Measurements from ENCODE around the gene CDH8. TPM values are rescaled to one million over a fixed set of nuclear protein-coding genes. Genes with fewer than 3 reads are reported as not detected.

The CDH8 gene
- total RNA-seq, 2 experiments from 2014 or later = not detected

DNA sequence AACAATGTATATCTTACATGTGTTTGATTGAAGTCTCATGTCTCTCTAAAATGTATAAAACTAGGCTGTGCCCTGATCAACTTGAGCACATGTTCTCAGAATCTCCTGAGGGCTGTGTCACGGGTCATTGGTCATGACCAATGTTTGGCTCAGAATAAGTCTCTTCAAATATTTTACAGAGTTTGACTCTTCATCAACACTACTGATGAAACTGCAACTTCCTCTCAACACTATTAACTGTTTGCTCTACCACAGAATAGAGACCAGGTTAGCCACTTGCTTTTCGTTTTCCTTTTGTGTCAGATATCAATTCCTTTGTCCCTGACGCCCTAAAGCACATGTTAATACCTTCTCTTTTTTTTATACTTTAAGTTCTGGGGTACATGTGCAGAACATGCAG, 358.1 kb downstream of the CDH8 start:
- H3K79me2 ChIP-seq (ENCODE audit: insufficient read depth, low read depth, low read length) = no peaks in the 10 kb centered on the region
- POLR2A ChIA-PET = no interaction called here
- intact Hi-C loops (cut with micrococcal nuclease; ENCODE audit: unreplicated experiment) = no loop called here
- no peak overlapping the region for H3K27ac ChIP-seq (ENCODE audit: low read depth, low read length, poor library complexity, severe bottlenecking)
- no peaks in the 10 kb centered on the region for H3K9me2 ChIP-seq (ENCODE audit: insufficient read depth, low read length)
- CTCF ChIA-PET (ENCODE audit: unreplicated experiment) = no interaction called here
- BruUV-seq (replicated peaks) = no TSS peak
- TF ChIP-seq, protein P1, sequence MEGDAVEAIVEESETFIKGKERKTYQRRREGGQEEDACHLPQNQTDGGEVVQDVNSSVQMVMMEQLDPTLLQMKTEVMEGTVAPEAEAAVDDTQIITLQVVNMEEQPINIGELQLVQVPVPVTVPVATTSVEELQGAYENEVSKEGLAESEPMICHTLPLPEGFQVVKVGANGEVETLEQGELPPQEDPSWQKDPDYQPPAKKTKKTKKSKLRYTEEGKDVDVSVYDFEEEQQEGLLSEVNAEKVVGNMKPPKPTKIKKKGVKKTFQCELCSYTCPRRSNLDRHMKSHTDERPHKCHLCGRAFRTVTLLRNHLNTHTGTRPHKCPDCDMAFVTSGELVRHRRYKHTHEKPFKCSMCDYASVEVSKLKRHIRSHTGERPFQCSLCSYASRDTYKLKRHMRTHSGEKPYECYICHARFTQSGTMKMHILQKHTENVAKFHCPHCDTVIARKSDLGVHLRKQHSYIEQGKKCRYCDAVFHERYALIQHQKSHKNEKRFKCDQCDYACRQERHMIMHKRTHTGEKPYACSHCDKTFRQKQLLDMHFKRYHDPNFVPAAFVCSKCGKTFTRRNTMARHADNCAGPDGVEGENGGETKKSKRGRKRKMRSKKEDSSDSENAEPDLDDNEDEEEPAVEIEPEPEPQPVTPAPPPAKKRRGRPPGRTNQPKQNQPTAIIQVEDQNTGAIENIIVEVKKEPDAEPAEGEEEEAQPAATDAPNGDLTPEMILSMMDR (conservative IDR thresholded peaks at IDR 0.05; ENCODE audit: low read length) = no peak
- no peak for TF ChIP-seq EZH2phosphoT487 (IDR thresholded peaks at IDR 0.05; ENCODE audit: borderline replicate concordance, low read depth, low read length)
- H2AFZ ChIP-seq (ENCODE audit: low read length) = no peak overlapping the region
- no peaks in the 10 kb centered on the region for H4K20me1 ChIP-seq (ENCODE audit: insufficient read depth, low read length)
- H3K4me3 ChIP-seq (ENCODE audit: low read depth, low read length, poor library complexity, severe bottlenecking) = no peak overlapping the region
- H3K4me2 ChIP-seq (ENCODE audit: low read length) = no peak overlapping the region
- no peaks in the 10 kb centered on the region for H3K9me3 ChIP-seq (ENCODE audit: low read length)
- no peaks in the 10 kb centered on the region for H3K36me3 ChIP-seq (ENCODE audit: insufficient read depth, low read length)
- DNase-seq (ENCODE audit: low spot score) = no peak
- H3K4me1 ChIP-seq (ENCODE audit: insufficient read depth, low read length, poor library complexity, severe bottlenecking) = no peaks in the 10 kb centered on the region

DNA sequence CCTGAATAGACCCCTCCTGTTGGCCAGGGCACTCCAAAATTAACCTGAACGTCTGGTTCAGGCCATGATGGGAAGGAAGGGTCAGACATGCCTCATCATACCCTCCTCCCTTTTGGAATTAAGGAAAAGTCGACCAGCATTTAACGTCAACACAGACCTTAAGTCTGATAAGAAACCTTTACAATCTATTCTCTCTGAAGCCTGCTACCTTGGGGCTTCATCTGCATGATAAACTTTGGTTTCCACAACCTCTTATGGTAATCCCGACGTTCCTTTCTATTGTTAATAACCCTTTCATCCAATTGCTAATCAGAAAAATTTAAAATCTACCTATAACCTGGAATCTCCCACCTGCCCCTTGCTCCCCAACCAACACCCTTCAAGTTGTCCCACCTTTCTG, 358.5 kb downstream of the CDH8 start:
- BruUV-seq (replicated peaks) = no TSS peak
- Histone ChIP-seq H3K9me3 (ENCODE audit: low read length) (no peaks in the 10 kb centered on the region), H3K27ac (ENCODE audit: low read depth, low read length, poor library complexity, severe bottlenecking) (no peak overlapping the region), H3K4me3 (ENCODE audit: low read depth, low read length, poor library complexity, severe bottlenecking) (no peak overlapping the region), H2AFZ (ENCODE audit: low read length) (no peak overlapping the region), H4K20me1 (ENCODE audit: insufficient read depth, low read length) (no peaks in the 10 kb centered on the region), H3K4me1 (ENCODE audit: insufficient read depth, low read length, poor library complexity, severe bottlenecking) (no peaks in the 10 kb centered on the region), H3K9me2 (ENCODE audit: insufficient read depth, low read length) (no peaks in the 10 kb centered on the region), H3K36me3 (ENCODE audit: insufficient read depth, low read length) (no peaks in the 10 kb centered on the region), H3K4me2 (ENCODE audit: low read length) (no peak overlapping the region), H3K79me2 (ENCODE audit: insufficient read depth, low read depth, low read length) (no peaks in the 10 kb centered on the region)
- CTCF ChIA-PET (ENCODE audit: unreplicated experiment) = no interaction called here
- intact Hi-C loops (cut with micrococcal nuclease; ENCODE audit: unreplicated experiment) = no loop called here
- POLR2A ChIA-PET = no interaction called here
- TF ChIP-seq EZH2phosphoT487 (IDR thresholded peaks at IDR 0.05; ENCODE audit: borderline replicate concordance, low read depth, low read length) = no peak
- TF ChIP-seq, protein P1 (conservative IDR thresholded peaks at IDR 0.05; ENCODE audit: low read length) = no peak
- no peak for DNase-seq (ENCODE audit: low spot score)

DNA sequence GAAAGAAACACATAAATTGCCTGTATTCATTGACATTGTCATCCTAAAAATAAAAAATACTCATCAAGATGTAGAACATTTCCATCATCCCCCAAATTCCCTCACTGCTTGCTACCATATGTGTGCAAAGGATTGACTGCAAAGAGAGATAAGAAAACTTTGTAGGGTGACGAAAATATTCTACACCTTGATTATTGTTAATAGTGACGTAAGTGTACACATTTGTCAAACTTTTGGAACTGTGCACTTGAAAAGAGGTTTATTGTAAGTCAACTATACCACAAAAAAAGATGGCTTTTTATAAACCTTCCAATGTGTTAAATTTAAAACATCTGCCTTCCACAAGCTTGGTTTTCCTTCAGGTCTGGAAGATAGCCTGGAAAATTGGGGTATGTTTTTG, 359.5 kb downstream of the CDH8 start:
- Histone ChIP-seq H3K4me1 (ENCODE audit: insufficient read depth, low read length, poor library complexity, severe bottlenecking) (no peaks in the 10 kb centered on the region), H4K20me1 (ENCODE audit: insufficient read depth, low read length) (no peaks in the 10 kb centered on the region), H3K79me2 (ENCODE audit: insufficient read depth, low read depth, low read length) (no peaks in the 10 kb centered on the region), H3K4me2 (ENCODE audit: low read length) (no peak overlapping the region), H3K9me3 (ENCODE audit: low read length) (no peaks in the 10 kb centered on the region), H2AFZ (ENCODE audit: low read length) (no peak overlapping the region), H3K36me3 (ENCODE audit: insufficient read depth, low read length) (no peaks in the 10 kb centered on the region), H3K9me2 (ENCODE audit: insufficient read depth, low read length) (no peaks in the 10 kb centered on the region), H3K27ac (ENCODE audit: low read depth, low read length, poor library complexity, severe bottlenecking) (no peak overlapping the region), H3K4me3 (ENCODE audit: low read depth, low read length, poor library complexity, severe bottlenecking) (no peak overlapping the region)
- no peak for TF ChIP-seq EZH2phosphoT487 (IDR thresholded peaks at IDR 0.05; ENCODE audit: borderline replicate concordance, low read depth, low read length)
- TF ChIP-seq, protein P1 (conservative IDR thresholded peaks at IDR 0.05; ENCODE audit: low read length) = no peak
- ChIA-PET CTCF (ENCODE audit: unreplicated experiment) (no interaction called here), POLR2A (no interaction called here)
- intact Hi-C loops (cut with micrococcal nuclease; ENCODE audit: unreplicated experiment) = no loop called here
- BruUV-seq (replicated peaks) = no TSS peak
- DNase-seq (ENCODE audit: low spot score) = no peak
